Endothelial cell of hepatic sinusoid (primary cell): Measurements from ENCODE around the gene TRPM6.
"Not testable (repeated sequence)": the region's sequence is repeated elsewhere in the genome, so short reads cannot be mapped to it uniquely, and the experiment has no call there.

Source experiments
- in situ Hi-C: cut with HindIII; loops from 2 replicates; pipeline ENCODE4 v1.10.0; 2017; ENCODE audit warnings: low sequenced_read_pairs

The TRPM6 gene

GRCh38 chr9:74860247-74860646 is 27.5 kb downstream of the TRPM6 start:
- in situ Hi-C loops = not testable (repeated sequence)

GRCh38 chr9:74859786-74860185 is 27.9 kb downstream of the TRPM6 start:
- in situ Hi-C loops = no loop called here

GRCh38 chr9:74858751-74859414 is 28.8 kb downstream of the TRPM6 start:
- in situ Hi-C loops = no loop called here

- in situ Hi-C loops = no loop called here
Observed at GRCh38 chr9:74856989-74857388, 30.7 kb downstream of the TRPM6 start.

GRCh38 chr9:74855072-74855471 is 32.6 kb downstream of the TRPM6 start:
- in situ Hi-C loops = no loop called here

- in situ Hi-C loops = not testable (repeated sequence)
Observed at GRCh38 chr9:74853024-74853423, 34.7 kb downstream of the TRPM6 start.

GRCh38 chr9:74848153-74848525 is 39.6 kb downstream of the TRPM6 start:
- in situ Hi-C loops = no loop called here

- in situ Hi-C loops = no loop called here
Observed at GRCh38 chr9:74847478-74848152, 40.1 kb downstream of the TRPM6 start.

GRCh38 chr9:74846766-74847165 is 41.0 kb downstream of the TRPM6 start:
- in situ Hi-C loops = no loop called here

- in situ Hi-C loops = no loop called here
Observed at GRCh38 chr9:74838351-74838750, 49.4 kb downstream of the TRPM6 start.

- in situ Hi-C loops = loop anchor here (5.0 kb wide), 1 partner anchor 53 kb away; no protein-coding TSS in a partner anchor
Observed at GRCh38 chr9:74824654-74825053, 63.1 kb downstream of the TRPM6 start.

GRCh38 chr9:74821636-74822035 is 66.1 kb downstream of the TRPM6 start:
- in situ Hi-C loops = loop anchor here (5.0 kb wide), 1 partner anchor 56 kb away; no protein-coding TSS in a partner anchor

GRCh38 chr9:74817816-74818215 is 69.9 kb downstream of the TRPM6 start:
- in situ Hi-C loops = no loop called here

- in situ Hi-C loops = no loop called here
Observed at GRCh38 chr9:74817281-74817810, 70.4 kb downstream of the TRPM6 start.

- in situ Hi-C loops = no loop called here
Observed at GRCh38 chr9:74810200-74810599, 77.5 kb downstream of the TRPM6 start.

GRCh38 chr9:74804018-74804385 is 83.7 kb downstream of the TRPM6 start:
- in situ Hi-C loops = no loop called here

GRCh38 chr9:74803376-74804017 is 84.2 kb downstream of the TRPM6 start:
- in situ Hi-C loops = no loop called here

- in situ Hi-C loops = no loop called here
Observed at GRCh38 chr9:74800226-74800625, 87.5 kb downstream of the TRPM6 start.

- in situ Hi-C loops = loop anchor here (5.0 kb wide), 1 partner anchor 81 kb away; no protein-coding TSS in a partner anchor
Observed at GRCh38 chr9:74795803-74796202, 91.9 kb downstream of the TRPM6 start.

- in situ Hi-C loops = loop anchor here (5.0 kb wide), 1 partner anchor 82 kb away; no protein-coding TSS in a partner anchor
Observed at GRCh38 chr9:74795081-74795480, 92.6 kb downstream of the TRPM6 start.

GRCh38 chr9:74784506-74784905 is 103.2 kb downstream of the TRPM6 start:
- in situ Hi-C loops = no loop called here

- in situ Hi-C loops = no loop called here
Observed at GRCh38 chr9:74783408-74783807, 104.3 kb downstream of the TRPM6 start.
